Measurements from ENCODE around the gene ADCY6. TPM values are rescaled to one million over a fixed set of nuclear protein-coding genes. Genes with fewer than 3 reads are reported as not detected.

ADCY6 gene
- total and polyA plus RNA-seq, 2 of the 4 experiments (the other 2 are of a cell fraction) = 18.5 to 34.4 TPM

GRCh38 chr12:48786591-48787544 lies 2.0 kb downstream of the ADCY6 start (continued):
- no peak for TF ChIP-seq ELK1 (IDR thresholded peaks at IDR 0.05; ENCODE audit: borderline replicate concordance, low read depth, low read length)
- no peak for TF ChIP-seq MAZ (IDR thresholded peaks at IDR 0.05; ENCODE audit: borderline replicate concordance, low read depth, low read length)

GRCh38 chr12:48783432-48783831 lies 5.5 kb downstream of the ADCY6 start:
- Histone ChIP-seq H2AK9ac (replicated peaks; ENCODE audit: low read depth, low read length, poor library complexity) (no peak overlapping the region), H3K4me2 (ENCODE audit: low read depth, low read length) (no peak overlapping the region), H2BK15ac (ENCODE audit: low read depth, low read length) (no peak overlapping the region), H4K8ac (ENCODE audit: low read depth in 2 of 2, low read length in 2 of 2) (no peak overlapping the region), H3K4ac (ENCODE audit: low read depth, low read length) (no peak overlapping the region), H3K9ac (ENCODE audit: low read depth, low read length) (no peak overlapping the region), H3K4me3 (ENCODE audit: insufficient read depth, low read depth, low read length) (no peak overlapping the region), H3K23ac (ENCODE audit: low read depth, low read length) (no peak overlapping the region), H3K9me3 (ENCODE audit: control insufficient read depth, insufficient read depth, low read length) (no peaks in the 10 kb centered on the region), H3K4me1 (ENCODE audit: control insufficient read depth, insufficient read depth, low read length) (peaks cover 22% of the 10 kb centered on the region), H3K56ac (ENCODE audit: extremely low read depth, insufficient read depth, low read length) (no peak overlapping the region), H4K91ac (ENCODE audit: insufficient read depth, low read depth, low read length) (no peak overlapping the region), H3K18ac (ENCODE audit: low read depth, low read length) (no peak overlapping the region), H4K20me1 (ENCODE audit: insufficient read depth, low read length) (peaks cover 38% of the 10 kb centered on the region), H3K27me3 (ENCODE audit: control insufficient read depth, insufficient read depth, low read length) (no peaks in the 10 kb centered on the region), H3K36me3 (ENCODE audit: control insufficient read depth, insufficient read depth, low read length) (peaks cover 15% of the 10 kb centered on the region; the same call in 1 of the 2 replicates), H2BK120ac (ENCODE audit: low read depth, low read length) (no peak overlapping the region), H2AFZ (replicated peaks; ENCODE audit: low read length, poor library complexity) (no peak overlapping the region), H4K5ac (ENCODE audit: low read depth, low read length) (no peak overlapping the region), H3K14ac (replicated peaks; ENCODE audit: low read depth, low read length) (no peak overlapping the region), H3K9me1 (ENCODE audit: insufficient read depth, low read length) (peaks cover 34% of the 10 kb centered on the region), H2BK5ac (ENCODE audit: low read depth, low read length, poor library complexity, severe bottlenecking) (no peak overlapping the region), H3K79me1 (ENCODE audit: low read depth in 1 of 2, low read length in 2 of 2) (peaks cover 54 to 76% of the 10 kb centered on the region in 2 experiments), H3K27ac (ENCODE audit: insufficient read depth, low read length) (no peak overlapping the region), H2BK20ac (ENCODE audit: low read depth, low read length) (no peak overlapping the region), H2AK5ac (ENCODE audit: low read depth, low read length) (no peak overlapping the region)
- 100% methylated on average over 3 of the region's 4 CpGs; no CpG with 5 or more reads in 1 of the 2 experiments for WGBS, 2 experiments (ENCODE audit: extremely low coverage in 2 of 2, insufficient read length in 1 of 2)
- DNase-seq (no peak), ATAC-seq (ENCODE audit: low read depth) (no peak)
- ChIA-PET CTCF (no interaction called here), POLR2A (ENCODE audit: unreplicated experiment) (no interaction called here)
- dilution Hi-C loops (cut with HindIII; ENCODE audit: low sequenced_read_pairs, unreplicated experiment) (no loop called here), in situ Hi-C loops (cut with MboI; ENCODE audit: low sequenced_read_pairs) (loop anchor here (25.0 kb wide), 1 partner anchor 246 kb away; the partner anchor contains the start of gene OR8S1), intact Hi-C loops (cut with micrococcal nuclease) (no loop called here)
- BruUV-seq (replicated peaks) = no TSS peak
- TF ChIP-seq POLR2A (IDR thresholded peaks at IDR 0.05; ENCODE audit: low read depth, low read length) (no peak), CEBPB (IDR thresholded peaks at IDR 0.05; ENCODE audit: low read depth, low read length) (no peak), CHD1 (IDR thresholded peaks at IDR 0.05; ENCODE audit: low read depth, low read length) (no peak), RCOR1 (IDR thresholded peaks at IDR 0.05; ENCODE audit: insufficient replicate concordance, low read length) (no peak), CTCF (conservative IDR thresholded peaks at IDR 0.05; ENCODE audit: low read depth, low read length) (no peak), MXI1 (IDR thresholded peaks at IDR 0.05; ENCODE audit: borderline replicate concordance, low read depth, low read length) (no peak), MAFK (IDR thresholded peaks at IDR 0.05; ENCODE audit: low read depth, low read length) (no peak), NFE2L2 (IDR thresholded peaks at IDR 0.05; ENCODE audit: low read depth, low read length) (no peak), RFX5 (IDR thresholded peaks at IDR 0.05; ENCODE audit: low read depth, low read length) (no peak), ELK1 (IDR thresholded peaks at IDR 0.05; ENCODE audit: borderline replicate concordance, low read depth, low read length) (no peak), MAZ (IDR thresholded peaks at IDR 0.05; ENCODE audit: borderline replicate concordance, low read depth, low read length) (no peak)

Data from IMR-90 (cell line).